GM18517 (cell line): ENCODE data around the gene IRS4.

Experiments used
- ATAC-seq: cut with Tn5 transposase; IDR thresholded peaks from one replicate; pipeline ENCODE4 v1.9.1; 2021; ENCODE audit warnings: mild to moderate bottlenecking, moderate library complexity; ENCODE audit not compliant: unreplicated experiment

The IRS4 gene

GRCh38 chrX:108736509-108737479, at the start of gene IRS4:
TSS of gene IRS4 (minus strand) at chrX:108736563.
- ATAC-seq, result no peak

GRCh38 chrX:108772549-108772948, 36.2 kb upstream of the IRS4 start:
- ATAC-seq, result no peak

DNA sequence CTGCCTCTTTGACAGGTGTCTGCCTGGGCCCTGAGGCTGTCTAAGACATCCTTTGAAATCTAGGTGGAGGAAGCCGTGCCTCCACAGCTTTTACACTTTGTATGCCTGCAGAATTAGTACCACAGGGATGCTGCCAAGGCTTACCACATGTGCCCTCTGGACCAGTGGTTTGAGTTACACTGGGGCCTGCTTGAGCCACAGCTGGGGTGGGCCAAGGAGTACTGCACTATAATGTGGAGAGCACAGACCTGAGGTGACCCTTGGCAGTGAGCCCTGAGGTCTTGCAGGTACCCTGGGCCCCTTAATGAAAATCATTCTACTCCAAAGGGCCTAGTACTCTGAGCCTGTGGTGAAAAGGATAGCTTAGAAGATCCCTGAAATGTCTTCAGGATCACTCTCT, 27.2 kb upstream of the IRS4 start:
- ATAC-seq, result no peak

DNA sequence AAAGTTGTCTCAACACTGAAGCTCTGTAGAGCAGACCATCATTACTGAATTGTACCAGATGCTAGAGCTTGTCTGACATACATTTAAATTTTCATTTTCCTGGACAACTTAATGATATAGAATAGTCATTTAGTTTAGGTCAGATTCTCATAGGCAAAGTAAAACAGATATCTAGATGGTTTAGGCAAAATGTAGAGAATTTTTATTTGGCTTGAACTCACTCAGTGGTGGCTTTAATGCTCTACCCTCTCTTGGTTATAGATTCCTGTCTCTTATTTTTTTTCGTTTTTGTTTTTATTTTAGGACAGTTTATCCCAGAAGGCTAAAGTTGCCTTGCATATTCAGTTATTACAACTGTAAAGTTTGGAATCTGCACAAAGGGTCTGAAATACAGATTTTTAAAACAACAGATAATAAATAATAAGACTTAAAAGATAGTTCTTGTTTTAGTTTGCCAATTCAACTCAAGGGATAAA, 4.0 kb upstream of the IRS4 start:
- ATAC-seq, result no peak

DNA sequence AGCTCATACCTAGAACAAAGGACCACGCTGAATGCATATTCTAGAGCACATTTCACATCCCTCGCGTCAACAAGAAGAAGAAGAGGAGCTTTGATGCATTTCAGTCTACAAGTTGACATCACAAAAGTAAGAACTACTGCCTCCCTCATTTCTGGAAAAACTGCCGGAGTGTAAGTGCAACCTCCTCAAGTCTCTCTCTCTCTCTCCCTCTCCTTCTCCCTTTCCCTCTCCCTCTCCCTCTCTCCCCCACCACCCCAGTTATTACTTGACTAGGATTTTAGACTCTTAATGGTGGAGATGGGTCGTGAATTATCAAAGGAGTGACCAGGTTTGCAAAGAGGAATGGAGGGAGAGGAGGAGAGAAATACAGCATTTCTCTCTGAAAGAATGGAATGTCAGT, 1.4 kb upstream of the IRS4 start:
- ATAC-seq, result no peak

GRCh38 chrX:108735679-108736508, 469 bp downstream of the IRS4 start:
- ATAC-seq, result no peak

DNA sequence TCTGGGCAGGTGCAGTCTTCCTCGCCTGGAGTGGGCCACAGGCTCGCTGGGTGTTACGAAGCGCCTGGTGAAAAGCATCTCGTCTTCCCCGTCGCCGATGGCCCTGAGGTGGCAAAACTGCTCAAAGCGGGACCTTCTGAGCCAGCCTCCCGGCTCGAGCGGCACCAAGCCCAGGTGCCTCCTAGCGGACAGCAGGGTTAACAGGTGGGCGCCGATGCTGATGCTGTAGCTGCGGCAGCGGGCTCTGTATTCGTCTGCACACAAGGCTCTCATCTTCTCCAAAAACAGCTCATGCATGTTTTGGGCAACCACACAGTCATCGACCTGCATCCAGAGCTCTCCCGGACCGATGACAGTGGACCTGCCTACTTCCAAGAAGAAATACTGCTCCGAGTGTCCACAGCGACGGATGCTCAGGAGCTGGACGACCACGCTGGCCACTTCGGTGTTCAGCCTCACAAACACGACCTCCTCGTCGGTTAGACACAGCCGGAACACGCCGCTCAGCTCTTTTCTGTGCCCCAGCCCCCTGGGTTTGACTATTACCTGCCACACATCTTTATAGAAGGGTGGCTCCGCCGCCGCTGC, 1.2 kb downstream of the IRS4 start:
- no peak for ATAC-seq

DNA sequence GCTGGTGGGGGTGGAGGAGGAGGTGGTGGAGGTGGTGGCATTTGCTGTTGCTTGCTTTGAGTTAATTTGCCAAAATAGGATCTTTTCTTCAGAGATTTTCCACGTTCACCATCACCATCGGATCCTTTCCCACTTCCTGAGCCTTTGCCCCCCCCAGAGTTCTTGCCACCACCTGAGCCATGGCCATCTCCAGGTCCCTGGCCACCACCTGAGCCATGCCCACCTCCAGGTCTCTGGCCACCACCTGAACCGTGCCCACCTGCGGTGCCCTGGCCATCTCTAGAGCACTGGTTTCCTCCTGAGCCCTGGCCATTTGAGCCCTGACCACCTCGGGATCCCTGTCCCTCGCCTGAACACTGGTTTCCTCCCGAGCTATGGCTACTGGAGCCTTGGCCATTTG, 1.9 kb downstream of the IRS4 start:
- no peak for ATAC-seq

- ATAC-seq, result no peak
These were observed 3.6 kb downstream of the IRS4 start for GRCh38 chrX:108732630-108733321.

DNA sequence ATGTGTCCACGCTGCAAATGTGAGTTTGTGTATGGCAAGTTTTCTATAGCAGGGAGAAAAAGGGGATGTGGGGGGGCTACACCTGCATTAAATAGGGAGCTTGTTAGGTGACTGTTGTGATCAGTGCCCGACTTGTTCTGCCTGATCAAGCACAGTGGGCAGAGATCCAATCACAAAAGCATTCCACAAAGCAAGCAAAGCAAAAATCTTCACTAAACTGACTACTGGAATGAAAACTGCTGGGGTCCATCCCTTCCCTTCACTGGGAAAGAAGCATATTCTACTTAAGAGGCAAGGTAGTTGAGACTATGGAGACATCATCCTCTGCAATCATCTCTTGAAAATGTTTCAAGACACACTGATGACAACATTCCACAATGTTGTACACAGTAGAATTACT, 5.2 kb downstream of the IRS4 start:
- ATAC-seq, result no peak

DNA sequence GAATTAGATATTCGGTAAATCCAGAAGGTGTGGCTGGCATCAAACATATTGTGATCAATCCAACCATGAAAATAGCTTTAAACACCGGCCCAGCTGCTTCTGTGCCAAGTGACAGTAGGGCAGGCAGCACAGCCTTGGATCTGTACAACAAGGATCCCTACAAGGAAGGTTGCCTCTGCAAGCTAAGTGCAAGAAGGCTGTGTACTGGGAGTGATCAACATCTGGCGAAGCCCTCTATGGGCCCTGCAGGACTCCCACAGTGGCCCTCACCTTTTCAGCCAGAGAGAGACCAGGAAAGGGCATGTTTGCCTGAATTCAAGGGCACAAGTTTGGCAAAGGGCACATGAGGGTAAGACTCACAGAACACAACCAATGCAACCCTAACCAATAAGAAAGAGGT, 9.6 kb downstream of the IRS4 start:
- ATAC-seq, result no peak

DNA sequence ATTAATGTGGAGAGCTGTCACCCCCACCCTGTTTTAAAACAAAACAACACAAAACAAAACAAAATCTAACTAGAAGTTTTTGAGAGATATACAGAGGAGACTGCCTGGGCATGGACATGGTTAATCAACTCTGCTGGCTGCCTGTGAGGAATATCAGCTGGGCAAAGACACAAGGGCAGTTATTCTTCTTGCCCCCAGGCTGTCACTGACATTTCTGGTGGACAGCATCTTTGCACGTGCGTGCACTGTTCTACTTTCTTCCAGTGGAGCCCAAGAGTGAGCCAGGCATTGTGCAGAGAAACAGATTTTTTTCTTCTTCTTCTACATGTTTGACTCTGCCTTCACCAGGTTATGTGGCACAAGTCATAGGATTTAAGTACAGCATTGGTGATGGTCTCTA, 13.8 kb downstream of the IRS4 start:
- ATAC-seq, result no peak

DNA sequence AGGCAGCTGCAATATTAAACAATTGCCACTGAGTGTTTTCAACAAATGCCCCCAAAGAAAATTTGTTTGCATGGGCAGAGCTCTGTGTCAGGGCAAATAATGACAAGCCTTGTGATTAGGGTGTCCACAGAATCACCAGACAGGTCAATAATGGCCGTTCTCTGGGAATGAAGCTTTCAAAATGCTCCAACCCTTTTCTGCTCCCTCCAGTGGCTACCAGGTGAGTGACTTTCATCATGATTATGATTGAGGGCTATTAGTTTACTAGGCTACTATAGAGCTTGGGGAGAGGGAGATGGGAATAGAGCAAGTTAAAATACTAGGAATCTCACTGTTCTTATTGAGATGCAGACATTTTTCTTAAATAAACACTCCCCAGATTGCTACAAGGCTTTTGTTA, 23.5 kb downstream of the IRS4 start:
- ATAC-seq, result no peak

GRCh38 chrX:108704839-108705238, 31.5 kb downstream of the IRS4 start:
- no peak for ATAC-seq

GRCh38 chrX:108702530-108702929, 33.8 kb downstream of the IRS4 start:
- ATAC-seq, result no peak

DNA sequence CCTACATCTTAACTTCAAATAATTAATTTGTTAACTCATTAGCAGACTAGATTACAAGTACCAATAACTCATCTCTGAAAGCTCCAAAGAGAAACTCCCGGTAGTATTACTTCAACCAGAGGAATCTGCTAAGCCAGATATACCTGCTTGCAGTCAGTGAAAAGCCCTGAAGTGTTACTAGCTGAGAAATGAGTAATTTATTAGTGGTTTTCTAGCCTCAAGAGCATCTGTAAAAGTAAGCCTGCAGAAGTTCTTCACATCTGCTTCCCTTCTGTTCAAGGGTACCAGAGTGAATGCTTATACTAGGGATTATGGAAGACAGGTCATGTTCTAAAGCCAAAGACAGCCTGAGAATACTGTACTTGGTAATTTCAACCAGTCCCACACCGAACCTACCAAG, 34.7 kb downstream of the IRS4 start:
- no peak for ATAC-seq

DNA sequence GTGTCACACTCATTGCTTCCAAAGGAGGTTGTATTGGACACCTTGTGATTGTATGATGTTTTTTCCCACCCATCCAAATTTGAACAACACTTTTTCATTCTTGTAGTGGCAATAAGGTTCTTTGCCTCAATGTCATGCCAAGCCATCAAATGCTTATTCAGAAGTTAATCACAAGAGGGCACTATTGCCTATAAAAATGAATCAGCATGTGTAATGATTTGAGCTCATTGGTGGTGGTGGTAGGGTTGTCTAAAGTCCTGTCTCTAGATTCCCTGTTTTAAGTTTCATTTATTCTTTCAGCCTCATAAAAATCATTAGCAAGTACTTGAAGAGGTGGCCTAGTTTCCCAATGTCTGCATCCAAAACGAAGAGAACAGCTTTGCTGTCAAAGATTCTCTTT, 37.0 kb downstream of the IRS4 start:
- ATAC-seq, result peak; percentile 62

GRCh38 chrX:108696690-108697089, 39.7 kb downstream of the IRS4 start:
- no peak for ATAC-seq
